GM21529 (cell line): ENCODE results near the gene NR2F6.

Source experiments
- ATAC-seq: cut with Tn5 transposase; IDR thresholded peaks from one replicate; pipeline ENCODE4 v1.9.1; 2021; ENCODE audit not compliant: unreplicated experiment

NR2F6 gene

DNA sequence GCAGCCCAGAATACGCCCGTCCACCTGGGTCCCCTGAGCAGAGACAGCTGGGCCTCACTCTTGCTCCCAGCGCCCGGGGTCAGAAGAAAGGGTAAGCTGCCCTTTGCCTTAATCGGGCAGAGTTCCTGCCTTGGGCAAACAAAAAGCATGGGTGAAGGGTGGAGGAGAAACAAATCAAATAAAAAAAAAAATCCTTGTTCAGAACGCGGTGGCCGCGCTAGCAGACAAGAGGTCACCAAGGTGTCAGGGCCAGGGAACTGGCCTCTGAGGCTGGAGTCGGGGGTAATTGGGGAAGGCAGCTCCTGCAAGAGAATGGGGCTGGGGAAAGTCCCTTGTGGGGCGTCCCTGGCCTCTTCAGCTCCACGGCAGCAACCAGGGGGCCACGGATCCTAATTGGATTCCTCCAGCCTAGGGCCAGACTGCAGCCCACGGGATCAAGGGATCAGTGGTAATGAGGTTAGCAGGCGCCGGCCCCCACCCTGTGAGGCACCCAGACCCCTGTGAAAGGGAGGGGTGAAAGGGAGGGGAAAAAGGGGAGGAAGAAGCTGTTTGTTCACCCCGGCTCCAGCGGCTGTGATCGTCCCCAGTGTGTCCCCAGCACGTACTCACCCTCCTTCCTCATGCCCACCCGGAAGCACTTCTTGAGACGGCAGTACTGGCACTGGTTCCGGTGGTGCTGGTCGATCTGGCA, 5.5 kb downstream of the NR2F6 start:
- ATAC-seq = no peak

DNA sequence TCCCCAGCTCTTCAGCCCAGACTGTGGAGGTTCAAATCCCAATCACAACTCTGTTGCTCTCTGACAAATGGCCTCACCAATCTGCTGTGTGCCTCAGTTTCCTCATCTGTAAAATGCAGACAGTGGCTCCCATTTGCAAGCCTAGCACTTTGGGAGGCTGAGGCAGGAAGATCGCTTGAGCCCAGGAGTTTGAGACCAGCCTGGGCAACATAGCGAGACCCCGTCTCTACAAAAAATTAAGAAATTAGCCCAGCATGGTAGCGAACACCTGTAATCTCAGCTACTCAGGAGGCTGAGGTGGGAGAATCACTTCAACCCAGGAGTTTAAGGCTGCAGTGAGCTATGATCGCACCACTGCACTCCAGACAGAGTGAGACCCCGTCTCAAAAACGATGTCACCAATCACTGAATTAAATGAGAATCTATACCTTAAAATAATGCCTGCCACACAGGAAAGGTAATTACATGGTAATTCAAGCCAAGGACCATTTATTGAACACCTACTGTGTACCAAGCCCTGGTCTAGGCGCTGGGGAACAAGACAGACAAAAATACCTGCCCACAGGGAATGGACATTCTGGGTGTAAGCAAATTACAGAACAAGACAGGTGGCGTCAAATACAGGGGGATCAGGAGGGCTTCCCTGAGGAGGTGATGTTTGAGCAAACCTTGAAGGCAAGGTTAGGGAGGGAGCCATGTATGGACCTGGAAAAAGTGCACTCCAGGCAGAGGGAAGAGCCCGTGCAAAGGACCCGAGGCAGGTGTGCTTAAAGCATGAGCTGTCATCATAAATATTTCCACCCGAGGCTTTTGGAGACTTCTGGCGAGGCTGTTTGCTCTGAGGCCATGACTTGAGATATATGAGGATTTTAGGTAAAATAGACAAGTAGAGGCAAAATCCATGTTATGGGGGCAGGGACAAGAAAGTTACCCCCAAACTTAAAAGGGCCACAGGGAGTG, 7.7 kb downstream of the NR2F6 start:
- no peak for ATAC-seq

- ATAC-seq = no peak
Observed at GRCh38 chr19:17236811-17237543, 8.7 kb downstream of the NR2F6 start.

DNA sequence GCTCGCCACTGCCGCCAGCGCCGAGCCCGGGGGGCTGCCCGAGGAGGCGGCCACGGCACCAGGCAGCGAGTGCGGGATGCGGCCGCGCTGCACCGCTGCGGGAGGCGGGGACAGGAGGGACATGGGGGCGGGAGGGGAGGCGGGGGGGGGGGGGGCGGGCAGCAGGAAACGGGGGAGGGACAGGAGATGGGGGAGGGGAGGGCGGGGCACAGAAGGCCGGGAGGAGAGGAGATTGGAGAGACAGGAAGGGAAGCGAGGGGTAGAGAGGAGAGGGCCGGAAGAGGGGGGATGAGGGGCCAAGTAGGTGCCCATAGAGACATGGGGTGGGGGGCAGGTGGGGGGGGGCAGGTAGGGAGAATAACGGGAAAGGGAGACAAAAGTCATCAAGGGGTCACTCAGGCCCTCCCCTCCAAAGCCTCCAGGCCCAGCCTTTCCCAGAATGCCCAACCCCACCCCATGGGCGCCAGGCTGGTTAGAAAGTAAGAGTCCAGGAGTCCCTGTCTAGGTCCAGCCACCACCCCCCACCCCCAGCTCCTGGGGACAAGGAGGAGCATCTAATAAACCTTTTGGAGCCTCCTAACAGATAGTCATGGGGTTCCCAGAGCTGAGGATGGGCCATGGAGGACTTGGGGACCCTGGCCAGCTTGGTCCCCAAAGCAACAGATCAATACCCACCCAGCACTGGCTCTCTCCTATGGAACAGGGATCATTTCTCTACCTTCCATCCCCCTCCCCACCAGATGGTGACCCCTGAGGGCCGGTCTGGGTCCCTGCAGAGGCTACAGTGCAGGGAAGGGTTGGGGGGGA, 9.5 kb downstream of the NR2F6 start:
- no peak for ATAC-seq

DNA sequence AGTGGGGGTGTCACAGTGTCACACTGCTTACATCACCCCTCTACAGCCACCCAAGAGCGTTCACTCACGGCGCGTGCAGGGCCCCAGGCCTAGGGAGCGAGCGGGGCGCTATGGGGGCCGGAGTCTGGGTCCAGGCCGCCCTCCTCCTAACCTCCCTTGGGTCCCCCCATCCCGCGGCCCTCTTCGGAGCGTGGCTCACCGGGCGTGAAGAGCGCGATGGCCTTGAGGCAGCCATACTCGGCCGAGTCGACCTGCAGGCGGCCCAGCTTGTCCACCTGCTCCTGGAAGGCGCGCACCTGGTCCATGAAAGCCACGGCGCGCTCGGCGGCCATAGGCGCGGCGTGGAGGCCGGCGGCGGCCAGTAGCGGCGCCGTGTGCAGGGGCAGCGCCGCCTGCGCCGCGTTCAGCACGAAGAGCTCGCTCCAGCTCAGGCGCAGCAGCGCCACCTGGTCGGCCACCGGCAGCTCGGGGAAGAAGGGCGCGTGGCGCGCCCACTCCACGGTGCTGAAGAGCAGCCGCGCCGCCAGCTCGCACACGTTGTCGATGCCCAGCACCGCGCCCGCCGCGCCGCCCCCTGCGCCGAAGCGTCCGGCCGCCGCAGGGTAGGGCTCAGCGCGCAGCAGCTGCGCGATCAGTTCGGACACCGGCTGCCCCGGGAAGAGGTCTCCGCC, 10.3 kb downstream of the NR2F6 start:
- peak; percentile 63 for ATAC-seq

GRCh38 chr19:17234911-17235299, 10.8 kb downstream of the NR2F6 start:
- ATAC-seq = peak; percentile 39

GRCh38 chr19:17232258-17232657, 13.5 kb downstream of the NR2F6 start:
- ATAC-seq = no peak

GRCh38 chr19:17229890-17230289, 15.8 kb downstream of the NR2F6 start:
- ATAC-seq = no peak

- ATAC-seq = no peak
Observed at GRCh38 chr19:17227798-17228367, 17.8 kb downstream of the NR2F6 start.

- ATAC-seq = peak; percentile 89
Observed at GRCh38 chr19:17226002-17226933, 19.5 kb downstream of the NR2F6 start, which contains the start of gene OCEL1. Gene OCEL1, plus strand, starts transcription at chr19:17226226. Its CDS starts 22 bp downstream, at chr19:17226248.

DNA sequence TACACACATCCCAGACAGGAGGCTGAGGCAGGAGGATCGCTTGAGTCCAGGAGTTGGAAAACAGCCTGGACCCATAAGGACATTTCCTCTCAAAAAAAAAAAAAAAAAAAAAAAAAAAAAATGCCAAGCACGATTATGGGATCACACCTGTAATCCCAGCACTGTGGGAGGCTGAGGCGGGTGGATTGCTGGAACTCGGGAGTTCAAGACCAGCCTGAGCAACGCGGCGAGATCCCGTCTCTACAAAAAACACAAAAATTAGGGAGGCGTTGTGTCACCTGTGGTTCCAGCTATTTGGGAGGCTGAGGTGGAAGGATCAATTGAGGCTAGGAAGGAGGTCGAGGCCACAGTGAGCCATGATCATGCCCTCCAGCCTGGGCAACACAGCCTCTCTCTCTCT, 20.7 kb downstream of the NR2F6 start:
- no peak for ATAC-seq

- no peak for ATAC-seq
Observed at GRCh38 chr19:17220207-17220758, 25.4 kb downstream of the NR2F6 start.

DNA sequence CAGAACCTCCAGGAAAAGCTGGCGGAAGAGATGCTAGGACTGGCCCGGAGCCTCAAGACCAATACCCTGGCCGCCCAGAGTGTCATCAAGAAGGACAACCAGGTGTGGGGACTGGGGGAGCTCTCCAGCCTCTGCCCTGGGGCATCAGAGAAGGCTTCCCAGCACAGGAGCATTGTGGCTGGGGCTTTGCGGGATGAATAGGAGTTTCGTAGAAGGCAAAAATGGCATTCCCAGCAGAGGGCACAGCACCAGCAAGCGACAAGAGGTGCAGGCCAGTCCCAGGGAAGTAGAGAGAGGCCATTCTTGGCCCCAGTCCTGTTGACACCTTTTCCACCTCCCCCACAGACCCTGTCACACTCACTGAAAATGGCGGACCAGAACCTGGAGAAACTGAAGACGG, 26.4 kb downstream of the NR2F6 start:
- no peak for ATAC-seq

GRCh38 chr19:17216058-17216670, 29.6 kb downstream of the NR2F6 start:
- no peak for ATAC-seq

DNA sequence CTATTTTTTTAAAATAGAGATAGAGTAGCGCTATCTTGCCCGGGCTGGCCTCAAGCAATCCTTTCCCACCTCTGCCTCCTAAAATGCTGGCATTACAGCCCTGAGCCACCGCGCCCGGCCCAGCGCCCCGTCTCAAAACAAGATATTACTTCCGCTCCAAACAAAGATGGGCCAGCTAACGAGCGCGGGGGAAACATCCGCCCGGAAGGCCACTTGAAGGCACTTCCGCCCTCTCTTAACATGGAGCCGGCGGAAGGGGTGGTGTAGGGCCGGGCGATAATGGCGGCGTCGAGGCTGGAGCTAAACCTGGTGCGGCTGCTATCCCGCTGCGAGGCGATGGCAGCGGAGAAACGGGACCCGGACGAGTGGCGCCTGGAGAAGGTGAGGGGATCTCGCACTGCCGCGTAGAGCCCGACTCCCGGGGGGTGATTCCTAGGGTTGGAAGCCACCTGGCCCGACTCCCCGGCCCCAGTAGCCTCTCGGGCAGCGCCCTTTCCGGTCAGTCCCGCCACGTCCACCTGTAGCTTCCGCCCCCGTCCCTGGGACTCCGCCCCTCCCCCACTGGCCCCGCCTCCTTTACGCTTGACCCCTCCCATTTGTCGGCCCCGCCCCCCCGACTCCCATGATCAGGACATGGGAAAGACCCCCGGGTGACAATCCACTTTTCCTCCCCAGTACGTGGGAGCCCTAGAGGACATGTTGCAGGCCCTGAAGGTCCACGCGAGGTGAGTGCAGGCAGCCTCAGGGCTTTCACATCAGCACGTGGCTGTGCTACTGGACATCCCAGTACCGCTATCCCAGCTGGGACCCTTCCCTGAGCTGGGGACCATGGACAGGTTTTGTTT, 30.4 kb downstream of the NR2F6 start, which contains the start of gene USE1:
TSS of gene USE1 (plus strand) at position 231 of the 845 bp plus-strand sequence. CDS start at position 280, 49 bp downstream.
- peak; percentile 77 for ATAC-seq

GRCh38 chr19:17214508-17215126, 31.1 kb downstream of the NR2F6 start:
- no peak for ATAC-seq
